Right cardiac atrium (tissue), 5 donors: ENCODE data around the gene FKBP6. TPM values are rescaled to one million over a fixed set of nuclear protein-coding genes. Genes with fewer than 3 reads are reported as not detected.
"Not testable (repeated sequence)": the region's sequence is repeated elsewhere in the genome, so short reads cannot be mapped to it uniquely, and the experiment has no call there.

Source experiments
- ATAC-seq, 2 donors: fragments of 200-7000 bp; cut with Tn5 transposase; one replicate each; pipeline versions ENCODE4 v1.8.0 to v1.9.1; 2020; ENCODE audit warnings: moderate library complexity in 2 of 2, mild to moderate bottlenecking in 1 of 2
- DNase-seq, 3 donors: peaks; one replicate each; pipeline ENCODE4 v3.0.0-alpha.2; 2020
- H3K27ac ChIP-seq: one replicate; pipeline ENCODE4 v1.5.1; 2013; ENCODE audit warnings: mild to moderate bottlenecking, low read length, control low read depth, moderate library complexity
- H3K27me3 ChIP-seq: one replicate; pipeline ENCODE4 v1.6.1; 2013; ENCODE audit not compliant: control insufficient read depth, insufficient read depth
- H3K4me1 ChIP-seq: one replicate; pipeline ENCODE4 v1.6.1; 2013; ENCODE audit warnings: low read length; ENCODE audit not compliant: control insufficient read depth, insufficient read depth
- H3K4me3 ChIP-seq: one replicate; pipeline ENCODE4 v1.5.1; 2013; ENCODE audit warnings: low read length, control low read depth
- H3K9me3 ChIP-seq: one replicate; pipeline ENCODE4 v1.6.1; 2013; ENCODE audit warnings: low read length; ENCODE audit not compliant: control insufficient read depth
- WGBS: extraction: QIAGEN DNeasy Blood & Tissue Kit; methylation state at CpG from one replicate; pipeline ENCODE4 v1.1.7; 2013; 5-methylcytosine and 5-hydroxymethylcytosine counted together
- intact Hi-C, 4 donors: fragments of 100-400 bp; cut with DNase I; formaldehyde crosslinking; loops; one replicate each; pipeline versions ENCODE4 v1.11.0 to v1.14.0; 2022 to 2023
- polyA plus RNA-seq: library from polyadenylated mRNA; stranded (reverse); fragments of 200-250 nt; gene quantifications from one replicate; pipeline ENCODE4 v1.2.3, GENCODE V29; 2013
- total RNA-seq, 4 donors: library from RNA; stranded (reverse); fragmentation: NEBNext Ultra II Directional; extraction: Animal tissue kit (Norgen Biotek cat#: 25700); gene quantifications; one replicate each; pipeline ENCODE4 v1.2.1, GENCODE V29; 2021
- donor health status: healthy with polysubstance abuse.
- donor health status: DM: no; HTN: yes; CAD: no.
- donor health status: DM: no; HTN: no; CAD: no.
- donor health status: DM: no; HTN: yes; CAD: no; lungs with severe emphysema.
- donor health status: DM: yes; HTN: yes; CAD: no.

FKBP6 gene
- total and polyA plus RNA-seq, 5 donors = not detected

- no peaks in the 10 kb centered on the region for H3K9me3 ChIP-seq
- ATAC-seq = peak; percentile 7 to 17
- DNase-seq = no peak
- H3K4me1 ChIP-seq = no peaks in the 10 kb centered on the region
- H3K27me3 ChIP-seq = no peaks in the 10 kb centered on the region
- 80% methylated on average over 21 of the region's 21 CpGs for WGBS
- H3K4me3 ChIP-seq = no peak overlapping the region
- intact Hi-C loops = no loop called here
- H3K27ac ChIP-seq = no peak overlapping the region
These were observed 30.8 kb downstream of the FKBP6 start for GRCh38 chr7:73358590-73359275.

GRCh38 chr7:73359306-73359705 lies 31.3 kb downstream of the FKBP6 start:
- intact Hi-C loops = no loop called here
- Histone ChIP-seq H3K4me1 (no peaks in the 10 kb centered on the region), H3K27ac (no peak overlapping the region), H3K27me3 (no peaks in the 10 kb centered on the region), H3K9me3 (no peaks in the 10 kb centered on the region), H3K4me3 (no peak overlapping the region)
- DNase-seq = no peak
- WGBS = 76% methylated on average over 11 of the region's 11 CpGs
- ATAC-seq = no peak

GRCh38 chr7:73359746-73360375 lies 31.9 kb downstream of the FKBP6 start:
- ATAC-seq = no peak
- H3K4me1 ChIP-seq = no peaks in the 10 kb centered on the region
- H3K4me3 ChIP-seq = no peak overlapping the region
- intact Hi-C loops = loop anchor here in 1 of 4 donors (10.0 kb wide), 1 partner anchor 75 kb away; the partner anchor contains the start of gene FZD9
- no peak overlapping the region for H3K27ac ChIP-seq
- 87% methylated on average over 13 of the region's 13 CpGs for WGBS
- no peaks in the 10 kb centered on the region for H3K27me3 ChIP-seq
- DNase-seq = no peak
- no peaks in the 10 kb centered on the region for H3K9me3 ChIP-seq

GRCh38 chr7:73360590-73360989 lies 32.6 kb downstream of the FKBP6 start:
- H3K4me3 ChIP-seq, H3K9me3 ChIP-seq, ATAC-seq, H3K27me3 ChIP-seq, H3K4me1 ChIP-seq, H3K27ac ChIP-seq, DNase-seq: not testable (repeated sequence)
- WGBS = 95% methylated on average over 1 of the region's 1 CpG
- intact Hi-C loops = loop anchor here in 1 of 4 donors (10.0 kb wide), 1 partner anchor 74 kb away; the partner anchor contains the start of gene FZD9

- DNase-seq (no peak), ATAC-seq (no peak)
- intact Hi-C loops = loop anchor here in 1 of 4 donors (10.0 kb wide), 1 partner anchor 71 kb away; the partner anchor contains the start of gene FZD9
- H3K9me3 ChIP-seq = no peaks in the 10 kb centered on the region
- H3K27me3 ChIP-seq = no peaks in the 10 kb centered on the region
- no peak overlapping the region for H3K27ac ChIP-seq
- H3K4me1 ChIP-seq = no peaks in the 10 kb centered on the region
- H3K4me3 ChIP-seq = no peak overlapping the region
- 86% methylated on average over 28 of the region's 28 CpGs for WGBS
These were observed 35.5 kb downstream of the FKBP6 start for GRCh38 chr7:73363225-73364005.

- Histone ChIP-seq H3K4me3 (no peak overlapping the region), H3K27me3 (no peaks in the 10 kb centered on the region), H3K9me3 (no peaks in the 10 kb centered on the region), H3K4me1 (no peaks in the 10 kb centered on the region), H3K27ac (no peak overlapping the region)
- DNase-seq = no peak
- ATAC-seq = peak in 1 of 2 donors; percentile 25
- intact Hi-C loops = loop anchor here in 1 of 4 donors (10.0 kb wide), 1 partner anchor 71 kb away; the partner anchor contains the start of gene FZD9
- WGBS = 60% methylated on average over 25 of the region's 25 CpGs
These were observed 36.2 kb downstream of the FKBP6 start for GRCh38 chr7:73364006-73364728.

GRCh38 chr7:73366127-73366526 lies 38.2 kb downstream of the FKBP6 start:
- no peaks in the 10 kb centered on the region for H3K9me3 ChIP-seq
- H3K27me3 ChIP-seq = no peaks in the 10 kb centered on the region
- no peaks in the 10 kb centered on the region for H3K4me1 ChIP-seq
- 88% methylated on average over 11 of the region's 11 CpGs for WGBS
- intact Hi-C loops = loop anchor here in 1 of 4 donors (10.0 kb wide), 1 partner anchor 69 kb away; the partner anchor contains the start of gene FZD9
- H3K4me3 ChIP-seq = no peak overlapping the region
- H3K27ac ChIP-seq = no peak overlapping the region
- ATAC-seq = no peak
- no peak for DNase-seq

- Histone ChIP-seq H3K4me3 (no peak overlapping the region), H3K9me3 (no peaks in the 10 kb centered on the region), H3K27me3 (no peaks in the 10 kb centered on the region), H3K4me1 (no peaks in the 10 kb centered on the region), H3K27ac (no peak overlapping the region)
- no peak for DNase-seq
- no peak for ATAC-seq
- 79% methylated on average over 12 of the region's 12 CpGs for WGBS
- intact Hi-C loops = loop anchor here in 1 of 4 donors (10.0 kb wide), 1 partner anchor 68 kb away; the partner anchor contains the start of gene FZD9
These were observed 39.0 kb downstream of the FKBP6 start for GRCh38 chr7:73366990-73367389.

GRCh38 chr7:73369009-73369408 lies 41.0 kb downstream of the FKBP6 start:
- peak in 1 of 2 donors; percentile 33 for ATAC-seq
- Histone ChIP-seq H3K27me3 (no peaks in the 10 kb centered on the region), H3K27ac (no peak overlapping the region), H3K4me3 (no peak overlapping the region), H3K4me1 (no peaks in the 10 kb centered on the region), H3K9me3 (no peaks in the 10 kb centered on the region)
- no peak for DNase-seq
- 84% methylated on average over 11 of the region's 11 CpGs for WGBS
- intact Hi-C loops = loop anchor here in 1 of 4 donors (10.0 kb wide), 1 partner anchor 66 kb away; the partner anchor contains the start of gene FZD9

GRCh38 chr7:73369622-73370021 lies 41.7 kb downstream of the FKBP6 start:
- no peaks in the 10 kb centered on the region for H3K9me3 ChIP-seq
- DNase-seq (no peak), ATAC-seq (no peak)
- no peaks in the 10 kb centered on the region for H3K4me1 ChIP-seq
- 81% methylated on average over 9 of the region's 9 CpGs for WGBS
- no peak overlapping the region for H3K4me3 ChIP-seq
- intact Hi-C loops = loop anchor here in 1 of 4 donors (10.0 kb wide), 1 partner anchor 65 kb away; the partner anchor contains the start of gene FZD9
- H3K27me3 ChIP-seq = no peaks in the 10 kb centered on the region
- H3K27ac ChIP-seq = no peak overlapping the region
